Measurements from ENCODE around the gene DCP1B. TPM values are rescaled to one million over a fixed set of nuclear protein-coding genes. Genes with fewer than 3 reads are reported as not detected.

The DCP1B gene
- total RNA-seq, 2 experiments from 2014 or later: 17.8 to 18.6 TPM

- H3K27me3 Mint-ChIP-seq: peaks cover 11% of the 10 kb centered on the region
- peak overlapping the region; percentile 70 for H3K27ac Mint-ChIP-seq
- H3K4me3 Mint-ChIP-seq: no peak overlapping the region
- ChIA-PET POLR2A (no interaction called here), CTCF (interaction anchor here (1.2 to 2.2 kb wide), 2 partner anchors 23 to 126 kb away, joined by 3 to 9 read pairs; no protein-coding TSS in a partner anchor)
- H3K9me3 Mint-ChIP-seq: no peaks in the 10 kb centered on the region
- no peaks in the 10 kb centered on the region for H3K36me3 Mint-ChIP-seq (ENCODE audit: low read depth)
- peak; percentile 4 for DNase-seq
- peaks cover 19% of the 10 kb centered on the region for H3K4me1 Mint-ChIP-seq
These were observed 87.7 kb downstream of the DCP1B start for GRCh38 chr12:1916371-1917171.

GRCh38 chr12:1915082-1915968, 88.9 kb downstream of the DCP1B start:
- H3K4me3 Mint-ChIP-seq: no peak overlapping the region
- POLR2A ChIA-PET: interaction anchor here (0.6 kb wide), 1 partner anchor 312 kb away, joined by 3 read pairs; no protein-coding TSS in a partner anchor

DNA sequence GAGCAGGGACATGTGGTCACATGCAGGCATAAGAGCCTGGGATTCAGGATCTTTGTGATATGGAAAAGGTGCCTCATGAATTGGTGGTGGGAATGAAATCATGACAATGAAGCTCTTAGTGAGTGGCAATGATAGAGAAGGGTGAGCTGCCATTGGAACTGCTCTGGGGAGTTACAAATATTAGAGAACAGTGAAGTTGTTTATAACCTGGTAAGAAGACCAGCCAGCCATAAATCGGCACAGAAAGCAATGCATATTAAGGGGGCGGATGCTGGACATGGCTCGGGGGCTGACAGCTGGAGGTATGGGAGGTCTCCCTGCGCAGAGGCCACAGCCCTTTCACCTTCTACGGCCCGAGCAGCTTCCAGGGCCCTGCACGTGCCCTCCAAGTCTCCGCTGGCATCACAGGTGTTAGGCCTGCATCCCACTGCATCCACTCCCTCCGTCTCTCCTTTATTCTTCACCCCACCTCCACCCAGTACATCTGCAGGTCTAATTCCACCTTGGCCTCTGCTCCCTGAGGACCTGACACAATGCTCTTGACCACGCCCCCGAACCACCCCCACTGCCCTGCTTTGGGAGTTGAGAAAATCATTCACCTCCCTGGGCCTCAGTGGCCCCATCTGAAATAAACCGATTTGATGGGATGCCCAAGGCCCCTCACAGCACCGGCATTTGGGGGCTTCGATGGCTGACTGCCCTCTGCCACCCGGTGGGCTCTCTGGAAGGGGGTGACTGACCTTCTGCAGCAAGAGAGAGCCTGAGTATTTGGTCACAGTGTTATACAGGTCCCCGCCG, 89.9 kb downstream of the DCP1B start:
- ChIA-PET CTCF (interaction anchor here (2.2 kb wide), 1 partner anchor 26 kb away, joined by 9 read pairs; no protein-coding TSS in a partner anchor), POLR2A (no interaction called here)
- peak; percentile 12 for DNase-seq
- peaks cover 2% of the 10 kb centered on the region for H3K9me3 Mint-ChIP-seq
- H3K36me3 Mint-ChIP-seq (ENCODE audit: low read depth): no peaks in the 10 kb centered on the region
- H3K27ac Mint-ChIP-seq: peak overlapping the region; percentile 32
- H3K4me1 Mint-ChIP-seq: peaks cover 19% of the 10 kb centered on the region
- H3K27me3 Mint-ChIP-seq: peaks cover 10% of the 10 kb centered on the region
- H3K4me3 Mint-ChIP-seq: no peak overlapping the region

More at GRCh38 chr12:1915082-1915968, 88.9 kb downstream of the DCP1B start:
- Mint-ChIP-seq H3K27ac (peak overlapping the region; percentile 70), H3K4me1 (peaks cover 19% of the 10 kb centered on the region), H3K9me3 (peaks cover 2% of the 10 kb centered on the region), H3K36me3 (ENCODE audit: low read depth) (no peaks in the 10 kb centered on the region), H3K27me3 (peaks cover 11% of the 10 kb centered on the region)
- CTCF ChIA-PET: interaction anchor here (1.1 to 2.2 kb wide), 3 partner anchors 25 to 124 kb away, joined by 3 to 9 read pairs (median 3); no protein-coding TSS in a partner anchor
- peak; percentile 66 for DNase-seq

DNA sequence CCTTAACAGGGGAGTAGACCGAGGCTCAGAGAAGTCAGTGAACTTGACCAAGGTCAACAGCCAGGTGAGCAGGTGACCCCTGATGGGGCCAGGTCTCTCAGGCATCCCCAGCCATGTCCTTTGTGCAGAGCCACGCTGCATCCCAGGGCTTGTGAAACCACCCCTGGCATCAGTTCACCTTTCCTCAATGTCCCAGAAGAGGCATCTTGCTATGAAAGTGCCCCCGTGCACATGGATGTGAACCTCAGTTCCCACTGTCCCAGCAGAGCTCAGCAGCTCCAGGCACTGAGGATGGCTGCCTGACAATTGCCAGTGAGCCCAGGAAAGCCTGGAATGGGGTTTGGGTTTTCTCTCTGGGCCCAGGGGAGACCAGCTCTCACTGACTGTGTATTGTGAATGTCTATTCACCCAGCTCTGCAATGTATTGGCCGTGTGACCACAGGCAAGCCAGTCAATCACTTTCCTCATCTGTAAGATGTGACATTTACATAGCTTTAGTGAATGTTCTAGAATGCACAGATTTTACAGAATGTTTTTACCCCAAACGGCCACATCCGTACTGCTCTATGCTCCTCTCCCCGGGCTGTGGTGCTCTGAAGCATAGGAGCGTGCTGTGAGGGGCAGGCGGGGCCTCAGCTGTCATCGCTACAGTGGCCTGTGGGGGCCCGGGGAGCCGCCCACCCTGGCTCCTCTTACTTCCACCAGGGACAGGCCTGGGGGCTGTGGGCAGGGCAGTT, 90.7 kb downstream of the DCP1B start:
- no peak overlapping the region for H3K27ac Mint-ChIP-seq
- no peaks in the 10 kb centered on the region for H3K36me3 Mint-ChIP-seq (ENCODE audit: low read depth)
- peaks cover 2% of the 10 kb centered on the region for H3K9me3 Mint-ChIP-seq
- CTCF ChIA-PET: no interaction called here
- peak; percentile 7 for DNase-seq
- POLR2A ChIA-PET: no interaction called here
- H3K4me1 Mint-ChIP-seq: peaks cover 19% of the 10 kb centered on the region
- no peak overlapping the region for H3K4me3 Mint-ChIP-seq
- peaks cover 7% of the 10 kb centered on the region for H3K27me3 Mint-ChIP-seq

- no peak overlapping the region for H3K27ac Mint-ChIP-seq
- peaks cover 9% of the 10 kb centered on the region for H3K27me3 Mint-ChIP-seq
- DNase-seq: peak; percentile 8
- peaks cover 2% of the 10 kb centered on the region for H3K9me3 Mint-ChIP-seq
- H3K4me3 Mint-ChIP-seq: no peak overlapping the region
- H3K4me1 Mint-ChIP-seq: peaks cover 20% of the 10 kb centered on the region
- CTCF ChIA-PET: no interaction called here
- POLR2A ChIA-PET: no interaction called here
- H3K36me3 Mint-ChIP-seq (ENCODE audit: low read depth): no peaks in the 10 kb centered on the region
These were observed 91.5 kb downstream of the DCP1B start for GRCh38 chr12:1912580-1913376.

- no peak overlapping the region for H3K4me3 Mint-ChIP-seq
- no peak overlapping the region for H3K27ac Mint-ChIP-seq
- ChIA-PET CTCF (no interaction called here), POLR2A (interaction anchor here (0.7 kb wide), 1 partner anchor 1049 kb away, joined by 3 read pairs; no protein-coding TSS in a partner anchor)
- peaks cover 3% of the 10 kb centered on the region for H3K36me3 Mint-ChIP-seq (ENCODE audit: low read depth)
- DNase-seq: peak; percentile 13
- H3K4me1 Mint-ChIP-seq: peaks cover 22% of the 10 kb centered on the region
- peaks cover 18% of the 10 kb centered on the region for H3K27me3 Mint-ChIP-seq
- H3K9me3 Mint-ChIP-seq: peaks cover 2% of the 10 kb centered on the region
These were observed 92.4 kb downstream of the DCP1B start for GRCh38 chr12:1911598-1912575.

DNA sequence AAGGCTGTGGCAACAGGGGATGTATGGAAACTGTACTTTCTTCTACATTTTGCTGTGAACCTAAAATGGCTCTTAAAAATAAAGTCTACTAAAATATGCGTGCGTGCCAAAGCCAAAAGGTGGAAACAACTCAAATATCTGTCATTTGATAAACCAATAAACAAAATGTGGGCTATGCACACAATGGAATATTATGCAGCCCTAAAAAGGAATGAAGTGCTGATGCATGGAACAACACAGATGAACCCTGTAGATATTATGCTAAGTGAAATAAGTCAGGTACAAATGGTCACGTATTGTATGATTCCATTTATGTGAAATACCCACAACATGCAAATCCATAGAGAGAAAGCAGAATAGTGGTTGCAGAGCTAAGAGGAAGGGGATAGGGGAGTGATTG, 93.8 kb downstream of the DCP1B start:
- H3K4me1 Mint-ChIP-seq: peaks cover 10% of the 10 kb centered on the region
- no peak overlapping the region for H3K27ac Mint-ChIP-seq
- H3K36me3 Mint-ChIP-seq (ENCODE audit: low read depth): peaks cover 6% of the 10 kb centered on the region
- ChIA-PET CTCF (no interaction called here), POLR2A (no interaction called here)
- peaks cover 23% of the 10 kb centered on the region for H3K27me3 Mint-ChIP-seq
- H3K4me3 Mint-ChIP-seq: no peak overlapping the region
- H3K9me3 Mint-ChIP-seq: peaks cover 2% of the 10 kb centered on the region
- DNase-seq: no peak

- no peak for DNase-seq
- Mint-ChIP-seq H3K4me1 (peaks cover 3% of the 10 kb centered on the region), H3K4me3 (no peak overlapping the region), H3K36me3 (ENCODE audit: low read depth) (peaks cover 10% of the 10 kb centered on the region), H3K9me3 (peaks cover 7% of the 10 kb centered on the region), H3K27ac (no peak overlapping the region), H3K27me3 (peaks cover 25% of the 10 kb centered on the region)
- ChIA-PET CTCF (no interaction called here), POLR2A (no interaction called here)
These were observed 95.5 kb downstream of the DCP1B start for GRCh38 chr12:1908758-1909157.

DNA sequence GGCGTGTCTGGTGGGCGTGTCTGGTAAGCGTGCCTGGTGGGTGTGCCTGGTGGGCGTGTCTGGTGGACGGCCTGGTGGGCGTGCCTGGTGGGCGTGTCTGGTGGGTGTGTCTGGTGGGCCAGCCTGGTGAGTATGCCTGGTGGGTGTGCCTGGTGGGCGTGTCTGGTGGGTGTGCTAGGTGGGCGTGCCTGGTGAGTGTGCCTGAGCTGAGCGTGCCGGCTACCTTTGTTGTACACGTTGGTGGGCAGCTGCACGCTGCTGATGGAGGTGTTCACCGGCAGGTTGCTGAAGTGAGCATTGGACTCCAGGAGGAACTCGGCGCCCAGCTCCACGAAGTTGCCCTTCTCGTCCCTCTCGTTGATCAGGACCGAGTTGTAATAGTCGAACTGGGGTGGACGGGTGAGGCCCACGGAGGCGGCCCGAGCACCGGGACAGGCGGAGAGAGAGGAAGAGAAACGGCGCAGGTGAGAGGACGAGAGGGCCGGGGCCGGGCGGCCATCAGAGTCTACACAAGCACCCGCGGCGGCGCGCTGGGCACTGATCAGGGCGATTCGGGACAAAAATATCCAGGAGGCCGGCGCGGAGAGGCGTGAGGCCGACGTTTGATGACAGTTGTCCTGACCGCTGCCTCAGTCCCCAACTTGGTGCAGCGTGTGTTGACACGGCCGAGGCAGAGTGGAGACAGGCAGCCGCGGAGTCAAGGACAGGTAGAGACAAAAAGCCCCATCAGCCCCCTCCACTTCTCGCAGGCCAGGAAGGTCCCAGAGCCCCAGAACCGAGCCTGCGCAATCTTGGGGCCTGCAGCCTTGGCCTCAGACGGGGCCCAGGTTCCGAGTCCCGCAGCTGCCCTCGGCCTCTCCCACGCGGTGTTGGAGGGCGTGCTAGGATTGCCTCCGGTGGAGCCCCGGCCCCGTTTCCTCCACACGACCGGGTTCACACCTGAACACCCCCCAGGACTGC, 96.3 kb downstream of the DCP1B start:
- ChIA-PET CTCF (no interaction called here), POLR2A (no interaction called here)
- peaks cover 12% of the 10 kb centered on the region for H3K9me3 Mint-ChIP-seq
- H3K27me3 Mint-ChIP-seq: peaks cover 31% of the 10 kb centered on the region
- H3K27ac Mint-ChIP-seq: no peak overlapping the region
- peaks cover 3% of the 10 kb centered on the region for H3K4me1 Mint-ChIP-seq
- no peak overlapping the region for H3K4me3 Mint-ChIP-seq
- peak; percentile 18 for DNase-seq
- peaks cover 10% of the 10 kb centered on the region for H3K36me3 Mint-ChIP-seq (ENCODE audit: low read depth)

DNA sequence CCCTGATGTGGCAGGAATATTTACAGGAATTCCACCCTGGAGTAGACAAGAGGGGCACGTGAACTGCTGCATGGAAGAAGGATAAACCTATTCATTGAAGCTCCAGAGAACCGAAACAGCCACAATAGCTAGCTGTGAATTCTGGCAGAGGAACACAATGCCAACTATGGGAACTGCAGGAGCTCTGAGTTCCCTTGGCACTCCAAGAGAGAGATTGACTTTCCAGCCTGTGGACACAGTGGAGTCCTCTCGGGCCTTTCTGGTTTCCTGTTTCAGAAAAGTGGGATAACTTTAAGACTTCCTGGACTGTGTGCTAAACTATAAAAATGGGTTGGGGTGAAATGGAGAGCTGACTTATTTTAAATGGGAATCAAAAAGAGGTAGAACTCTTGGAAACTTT, 97.7 kb downstream of the DCP1B start:
- Mint-ChIP-seq H3K27ac (no peak overlapping the region), H3K27me3 (peaks cover 42% of the 10 kb centered on the region), H3K36me3 (ENCODE audit: low read depth) (peaks cover 13% of the 10 kb centered on the region), H3K4me1 (peaks cover 3% of the 10 kb centered on the region), H3K9me3 (peaks cover 17% of the 10 kb centered on the region), H3K4me3 (no peak overlapping the region)
- ChIA-PET POLR2A (no interaction called here), CTCF (interaction anchor here (1.3 kb wide), 1 partner anchor 272 kb away, joined by 3 read pairs; no protein-coding TSS in a partner anchor)
- no peak for DNase-seq
